Vagina (tissue), 2 donors: Measurements from ENCODE around the gene LIMS1.
"Not testable (repeated sequence)": the region's sequence is repeated elsewhere in the genome, so short reads cannot be mapped to it uniquely, and the experiment has no call there.

ENCODE experiments used
- CTCF ChIP-seq, 3 experiments: fragments of 450-650 bp in 2 of 3; fragments of 200-600 bp in 1 of 3; sonication (generic) in 1 of 3; IDR thresholded peaks; one replicate each; pipeline ENCODE4 v1.5.1; 2017 to 2019; ENCODE audit warnings: antibody characterized with exemption in 3 of 3, mild to moderate bottlenecking in 2 of 3, moderate library complexity in 2 of 3
- POLR2A ChIP-seq, 2 donors: fragments of 450-650 bp; IDR thresholded peaks; one replicate each; pipeline ENCODE4 v1.6.1; 2017; ENCODE audit warnings: antibody characterized with exemption in 2 of 2, mild to moderate bottlenecking in 2 of 2, moderate library complexity in 2 of 2
- POLR2AphosphoS5 ChIP-seq, 2 donors: sonication (generic); formaldehyde crosslinking; IDR thresholded peaks; one replicate each; pipeline ENCODE4 v1.9.0; 2017; ENCODE audit warnings: antibody characterized with exemption in 2 of 2, mild to moderate bottlenecking in 2 of 2, low read depth in 1 of 2; ENCODE audit not compliant: insufficient read depth in 1 of 2

DNA sequence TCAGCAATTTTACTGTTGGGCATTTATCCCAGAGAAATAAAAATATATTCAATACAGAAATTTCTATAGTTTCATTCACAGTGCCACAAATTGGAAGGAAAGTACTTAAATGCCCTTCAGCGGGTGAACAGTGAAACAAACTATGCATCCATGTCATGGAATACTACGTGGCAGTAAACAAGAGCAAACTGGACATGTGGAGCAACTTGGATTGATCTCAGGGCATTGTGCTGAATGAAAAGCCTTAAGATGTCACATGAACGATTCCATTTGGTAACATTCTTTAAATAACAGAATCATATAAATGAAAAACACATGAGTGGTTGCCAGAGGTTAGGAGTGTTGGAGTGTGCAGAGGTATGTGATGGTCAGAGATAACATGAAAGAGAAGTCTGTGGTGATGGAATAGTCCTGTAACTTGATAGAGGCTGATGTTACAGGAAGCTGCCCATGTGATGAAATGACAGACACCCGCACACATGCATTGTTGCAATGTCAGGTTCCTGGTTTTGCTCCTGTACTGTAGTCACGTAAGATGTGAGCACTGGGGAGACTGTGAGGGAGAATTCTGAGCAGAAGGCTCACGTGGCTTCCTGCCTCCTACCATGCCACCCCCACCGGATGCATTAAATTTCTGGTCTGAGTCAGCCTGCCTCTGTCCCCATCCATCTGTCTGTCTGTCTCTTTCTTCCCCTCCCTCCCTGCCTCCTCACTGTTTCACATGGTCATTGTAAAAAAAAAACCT lies 118.1 kb downstream of the LIMS1 start:
- TF ChIP-seq CTCF (IDR thresholded peaks at IDR 0.05); POLR2A (IDR thresholded peaks at IDR 0.05); POLR2AphosphoS5 (IDR thresholded peaks at IDR 0.05; ENCODE audit: insufficient read depth in 1 of 2, low read depth in 1 of 2): not testable (repeated sequence)
